CD4-positive, CD25-positive, alpha-beta regulatory T cell (primary cell): Measurements from ENCODE around the gene SIRPG. TPM values are rescaled to one million over a fixed set of nuclear protein-coding genes. Genes with fewer than 3 reads are reported as not detected.

Source experiments
- ATAC-seq, 2 donors: fragments of 150-1000 bp; cut with Tn5 transposase; one replicate each; pipeline ENCODE4 v1.10.0; 2021; ENCODE audit warnings: low read depth in 2 of 2, moderate number of reproducible peaks in 2 of 2, moderate library complexity in 1 of 2
- DNase-seq, 3 donors: peaks; one replicate each; pipeline versions ENCODE4 v3.0.0 to v3.0.0-alpha.2; 2012 to 2022; ENCODE audit warnings: mixed read lengths in 1 of 3
- H3K27ac ChIP-seq: one replicate; pipeline ENCODE4 v1.7.0; 2013; ENCODE audit warnings: mild to moderate bottlenecking, low read length; ENCODE audit not compliant: insufficient read depth, poor library complexity, severe bottlenecking
- H3K27me3 ChIP-seq: one replicate; pipeline ENCODE4 v1.7.0; 2013; ENCODE audit warnings: low read length; ENCODE audit not compliant: control insufficient read depth, insufficient read depth
- H3K36me3 ChIP-seq: one replicate; pipeline ENCODE4 v1.7.0; 2013; ENCODE audit warnings: mild to moderate bottlenecking, low read length, moderate library complexity; ENCODE audit not compliant: control insufficient read depth, insufficient read depth
- H3K4me1 ChIP-seq: 2 replicates; pipeline ENCODE4 v1.7.0; 2013; ENCODE audit warnings: mild to moderate bottlenecking, low read length; ENCODE audit not compliant: insufficient read depth, control insufficient read depth, poor library complexity, severe bottlenecking
- H3K4me3 ChIP-seq: one replicate; pipeline ENCODE4 v1.7.0; 2013; ENCODE audit warnings: low read depth, mild to moderate bottlenecking, low read length, moderate library complexity
- H3K9me3 ChIP-seq, 2 experiments: 1 replicate in 1 of 2; 2 replicates in 1 of 2; pipeline ENCODE4 v1.7.0; 2013; ENCODE audit warnings: low read length in 2 of 2, mild to moderate bottlenecking in 1 of 2, moderate library complexity in 1 of 2; ENCODE audit not compliant: control insufficient read depth in 2 of 2
- H3K27ac Mint-ChIP-seq, 3 donors: one replicate each; pipeline ENCODE4 v1.8.0; 2020 to 2022; ENCODE audit warnings: mild to moderate bottlenecking in 3 of 3, mixed read lengths in 3 of 3, moderate library complexity in 2 of 3
- H3K27me3 Mint-ChIP-seq: one replicate; pipeline ENCODE4 v1.8.0; 2022; ENCODE audit warnings: mild to moderate bottlenecking, mixed read lengths
- H3K36me3 Mint-ChIP-seq: one replicate; pipeline ENCODE4 v1.8.0; 2020; ENCODE audit warnings: mixed read lengths
- H3K4me1 Mint-ChIP-seq, 4 donors: one replicate each; pipeline ENCODE4 v1.8.0; 2020 to 2022; ENCODE audit warnings: mixed read lengths in 4 of 4, mild to moderate bottlenecking in 1 of 4
- H3K4me3 Mint-ChIP-seq, 4 donors: one replicate each; pipeline ENCODE4 v1.8.0; 2020 to 2022; ENCODE audit warnings: mild to moderate bottlenecking in 4 of 4, mixed read lengths in 4 of 4, moderate library complexity in 3 of 4
- H3K9me3 Mint-ChIP-seq, 7 donors: one replicate each; pipeline ENCODE4 v1.8.0; 2020 to 2022; ENCODE audit warnings: mixed read lengths in 7 of 7, mild to moderate bottlenecking in 3 of 7, moderate library complexity in 2 of 7
- polyA plus RNA-seq, 4 donors: library from polyadenylated mRNA; unstranded; fragments of 300-500 nt; fragmentation: Illumina TruSeq; gene quantifications; one replicate each; pipeline ENCODE4 v1.2.3, GENCODE V29; 2021
- total RNA-seq: library from RNA; stranded (reverse); gene quantifications from one replicate; pipeline ENCODE4 v1.2.3, GENCODE V29; 2022

SIRPG gene
- total and polyA plus RNA-seq, 5 donors from 2014 or later: 49.6 to 240 (median 194) TPM

DNA sequence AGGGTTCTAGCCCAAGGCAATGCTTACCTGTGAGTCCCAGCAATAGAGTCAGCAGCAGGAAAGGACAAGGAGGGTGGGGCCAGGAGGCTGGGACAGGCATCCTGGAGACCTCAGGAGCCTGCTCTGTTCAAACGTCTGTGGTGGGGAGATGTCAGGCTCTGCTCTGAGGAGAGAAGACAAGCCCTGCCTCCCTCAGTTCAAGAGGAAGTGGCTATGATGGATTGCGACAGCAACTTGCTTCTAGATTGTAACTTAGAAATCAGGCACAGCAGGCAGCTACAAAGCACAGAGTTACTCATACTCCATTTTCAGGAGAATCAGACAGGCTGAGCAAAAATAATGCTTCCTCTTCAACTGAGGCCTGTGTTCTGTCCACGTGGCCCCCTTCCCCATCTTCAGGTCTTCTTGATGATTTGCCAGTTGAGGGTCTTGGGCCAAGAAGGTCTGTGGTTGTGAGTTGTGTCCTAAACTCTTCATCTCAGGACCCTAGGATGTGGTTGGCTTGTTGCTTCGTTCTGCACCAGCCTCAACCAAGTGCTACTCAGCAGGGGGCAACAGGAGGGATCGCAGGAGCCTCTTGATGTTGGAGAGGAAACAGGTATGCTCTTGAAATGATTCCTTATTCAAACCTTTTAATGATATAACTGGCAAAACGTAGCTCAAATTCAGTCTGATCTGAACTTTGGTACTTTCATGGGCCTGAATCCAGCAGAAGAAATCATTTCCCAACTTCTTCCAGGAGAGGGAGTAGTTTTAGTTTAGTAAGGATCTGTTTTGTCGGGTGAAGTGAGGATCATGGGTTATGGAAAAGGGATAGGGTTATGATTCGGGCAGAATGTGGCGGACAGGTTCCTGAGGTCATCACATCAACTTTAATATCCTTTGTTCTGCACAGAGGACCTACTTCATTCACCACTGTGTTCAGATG lies 68.8 kb downstream of the SIRPG start:
- no peaks in the 10 kb centered on the region for H3K36me3 ChIP-seq
- Mint-ChIP-seq H3K4me1 (peaks cover 0 to 9% (median 0%) of the 10 kb centered on the region in 4 donors), H3K9me3 (no peaks in the 10 kb centered on the region), H3K36me3 (no peaks in the 10 kb centered on the region), H3K27me3 (no peaks in the 10 kb centered on the region), H3K27ac (peak overlapping the region in 1 of 3 donors; percentile 89), H3K4me3 (peak overlapping the region in 2 of 4 donors; percentile 77 to 87)
- ATAC-seq (no peak), DNase-seq (peak in 1 of 3 donors; percentile 40)
- H3K9me3 ChIP-seq: no peaks in the 10 kb centered on the region
- H3K4me1 ChIP-seq: no peaks in the 10 kb centered on the region
- H3K27me3 ChIP-seq: no peaks in the 10 kb centered on the region
- no peak overlapping the region for H3K4me3 ChIP-seq
- H3K27ac ChIP-seq: no peak overlapping the region

DNA sequence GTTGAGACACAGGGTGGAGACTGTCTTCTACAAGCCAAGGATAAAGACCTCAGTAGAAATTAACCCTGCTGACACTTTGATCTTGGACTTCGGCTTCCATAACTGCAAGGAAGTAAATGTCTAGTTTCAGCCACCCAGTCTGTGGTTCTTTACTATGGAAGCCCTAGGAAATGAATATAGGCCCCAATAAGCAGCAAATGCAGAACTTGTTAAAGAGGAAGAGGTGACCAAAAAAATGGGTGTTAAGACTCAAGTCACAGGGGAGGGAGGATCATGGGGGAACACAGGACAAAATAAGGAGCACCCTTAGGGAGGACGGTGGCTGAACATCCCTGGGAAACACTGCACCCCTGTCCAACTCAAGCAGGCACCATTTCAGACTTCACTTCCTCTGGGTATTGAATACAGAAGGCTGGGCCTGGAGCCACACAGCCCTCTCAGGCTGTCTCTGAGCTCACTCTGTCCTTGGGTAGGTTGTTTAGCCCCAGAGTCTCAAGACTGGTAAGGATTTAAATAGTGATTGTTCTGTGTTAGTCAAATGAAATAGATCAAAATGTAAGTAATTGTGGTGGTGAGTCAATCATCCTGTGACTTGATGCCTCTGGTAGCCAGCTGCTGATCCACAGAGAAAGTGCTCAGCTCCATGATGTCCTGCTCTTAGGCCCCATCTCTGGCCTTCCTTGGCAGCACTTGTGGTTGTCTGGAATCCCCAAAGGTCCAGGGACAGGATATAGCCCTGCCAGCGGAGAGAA lies 69.6 kb downstream of the SIRPG start:
- ATAC-seq: no peak
- peak overlapping the region in 1 of 3 donors; percentile 89 for H3K27ac Mint-ChIP-seq
- Histone ChIP-seq H3K27me3 (no peaks in the 10 kb centered on the region), H3K9me3 (no peaks in the 10 kb centered on the region), H3K4me1 (no peaks in the 10 kb centered on the region), H3K27ac (no peak overlapping the region), H3K36me3 (no peaks in the 10 kb centered on the region), H3K4me3 (no peak overlapping the region)
- H3K4me1 Mint-ChIP-seq: peaks cover 0 to 9% (median 0%) of the 10 kb centered on the region in 4 donors
- no peaks in the 10 kb centered on the region for H3K9me3 Mint-ChIP-seq
- DNase-seq: no peak
- H3K27me3 Mint-ChIP-seq: no peaks in the 10 kb centered on the region
- H3K36me3 Mint-ChIP-seq: no peaks in the 10 kb centered on the region
- peak overlapping the region in 2 of 4 donors; percentile 77 to 87 for H3K4me3 Mint-ChIP-seq

- Mint-ChIP-seq H3K4me3 (no peak overlapping the region), H3K9me3 (no peaks in the 10 kb centered on the region), H3K4me1 (peaks cover 0 to 5% (median 0%) of the 10 kb centered on the region in 4 donors), H3K36me3 (no peaks in the 10 kb centered on the region), H3K27ac (no peak overlapping the region), H3K27me3 (no peaks in the 10 kb centered on the region)
- DNase-seq (no peak), ATAC-seq (no peak)
- H3K4me3 ChIP-seq: no peak overlapping the region
- no peaks in the 10 kb centered on the region for H3K36me3 ChIP-seq
- no peak overlapping the region for H3K27ac ChIP-seq
- no peaks in the 10 kb centered on the region for H3K4me1 ChIP-seq
- no peaks in the 10 kb centered on the region for H3K9me3 ChIP-seq
- no peaks in the 10 kb centered on the region for H3K27me3 ChIP-seq
Observed at GRCh38 chr20:1579488-1579887, 78.1 kb downstream of the SIRPG start.

Other genes with a start within 250 kb of the SIRPG start
- 64.0 TPM for gene NSFL1C, start 190.9 kb downstream of the SIRPG start, total RNA-seq
- 10 to 100 TPM; 80.4 to 95.8 (median 91.2) TPM for gene NSFL1C, start 190.9 kb downstream of the SIRPG start, polyA plus RNA-seq
- gene SIRPB2, start 166.4 kb downstream of the SIRPG start, total RNA-seq: not detected
- gene SIRPB2, start 166.4 kb downstream of the SIRPG start, polyA plus RNA-seq: under 1 TPM in 1 of 4 donors, not detected in 3; 0.10 TPM
- gene SIRPD, start 100.1 kb downstream of the SIRPG start, total RNA-seq: not detected
- gene SIRPD, start 100.1 kb downstream of the SIRPG start, polyA plus RNA-seq: under 1 TPM in 2 of 4 donors, not detected in 2; 0.10 to 0.16 TPM
- 2.4 TPM for gene SIRPB1, start 37.8 kb downstream of the SIRPG start, total RNA-seq
- gene SIRPB1, start 37.8 kb downstream of the SIRPG start, polyA plus RNA-seq: 10 to 100 TPM in 1 of 4 donors, 1 to 10 TPM in 1, under 1 TPM in 2; 0.73 to 12.8 (median 3.5) TPM
- gene SIRPA, start 237.6 kb upstream of the SIRPG start, total RNA-seq: not detected
- not detected for gene SIRPA, start 237.6 kb upstream of the SIRPG start, polyA plus RNA-seq